HepG2 (cell line): ENCODE measurements around the gene LRP10. TPM values are rescaled to one million over a fixed set of nuclear protein-coding genes. Genes with fewer than 3 reads are reported as not detected.

ENCODE experiments used
- EP300 ChIP-seq, 3 experiments: sonication (generic) in 1 of 3; formaldehyde crosslinking in 1 of 3; IDR thresholded peaks; 2 replicates each; pipeline versions ENCODE4 v1.5.1 to v1.6.1; 2011 to 2020; ENCODE audit warnings: low read depth in 2 of 3, low read length in 2 of 3, borderline replicate concordance in 1 of 3, improper control_type of control experiment in 1 of 3, mild to moderate bottlenecking in 1 of 3, missing genetic modification reagents in 1 of 3, moderate library complexity in 1 of 3
- FOXA3 ChIP-seq: IDR thresholded peaks from 2 replicates; pipeline ENCODE4 v1.6.1; 2016; ENCODE audit warnings: missing genetic modification reagents, missing compliant biosample characterization
- KDM5B ChIP-seq: sonication (generic); formaldehyde crosslinking; IDR thresholded peaks from 2 replicates; pipeline ENCODE4 v1.4.0; 2020; ENCODE audit warnings: missing genetic modification reagents, mild to moderate bottlenecking, borderline replicate concordance
- KDM6A ChIP-seq: IDR thresholded peaks from 2 replicates; pipeline ENCODE4 v1.6.1; 2016; ENCODE audit warnings: low read depth
- KLF6 ChIP-seq: IDR thresholded peaks from 2 replicates; pipeline ENCODE4 v1.8.0; 2016; ENCODE audit warnings: missing biosample characterization, missing genetic modification reagents
- MAZ ChIP-seq, 2 experiments: sonication (generic) in 1 of 2; formaldehyde crosslinking in 1 of 2; IDR thresholded peaks; 2 replicates each; pipeline versions ENCODE4 v1.5.0 to v1.6.1; 2012 to 2020; ENCODE audit warnings: low read depth in 2 of 2, mild to moderate bottlenecking in 2 of 2, borderline replicate concordance in 1 of 2, improper control_type of control experiment in 1 of 2, low read length in 1 of 2, missing genetic modification reagents in 1 of 2, moderate library complexity in 1 of 2
- PCBP2 ChIP-seq: fragments of 200-400 bp; formaldehyde crosslinking; optimal IDR thresholded peaks from 2 replicates; pipeline ENCODE3; 2018; ENCODE audit warnings: low read length, low read depth; ENCODE audit not compliant: poor library complexity, severe bottlenecking
- ZNF256 ChIP-seq: sonication (generic); formaldehyde crosslinking; conservative IDR thresholded peaks from 2 replicates; pipeline ENCODE4 v1.4.0; 2020; ENCODE audit warnings: missing genetic modification reagents
- ZNF614 ChIP-seq: IDR thresholded peaks from 2 replicates; pipeline ENCODE4 v1.6.1; 2018; ENCODE audit warnings: missing biosample characterization, missing genetic modification reagents, inconsistent platforms, borderline replicate concordance
- ZNF678 ChIP-seq: sonication (generic); formaldehyde crosslinking; IDR thresholded peaks from 2 replicates; pipeline ENCODE4 v1.4.0; 2020; ENCODE audit warnings: mild to moderate bottlenecking, missing genetic modification reagents
- ZNF740 ChIP-seq: sonication (generic); formaldehyde crosslinking; IDR thresholded peaks from 2 replicates; pipeline ENCODE4 v1.4.0; 2020; ENCODE audit warnings: missing genetic modification reagents
- ZXDC ChIP-seq: sonication (generic); formaldehyde crosslinking; IDR thresholded peaks from 2 replicates; pipeline ENCODE4 v1.5.0; 2020; ENCODE audit warnings: mild to moderate bottlenecking, missing genetic modification reagents
- polyA plus RNA-seq, 8 experiments: library from polyadenylated mRNA; depleted of rRNA in 3 of 8; stranded (reverse) in 7 of 8; unstranded in 1 of 8; fragments of >200 nt; fragmentation: Illumina TruSeq in 4 of 8; extraction: Trizol in 4 of 8; gene quantifications; 2 replicates each; pipeline versions ENCODE4 v1.2.1 to v1.2.3, GENCODE V29; 2011 to 2016; ENCODE audit warnings: low read depth in 4 of 8, missing spikeins in 1 of 8, mixed read lengths in 1 of 8; ENCODE audit not compliant: insufficient read depth in 1 of 8
- total RNA-seq, 5 experiments: library from RNA; depleted of rRNA; stranded (reverse); fragments of >200 nt; fragmentation: Illumina TruSeq; extraction: Trizol; gene quantifications; 2 replicates each; pipeline ENCODE4 v1.2.3, GENCODE V29; 2016; ENCODE audit warnings: low read depth in 1 of 5
- TF ChIP-seq, protein P1 (sequence below): sonication (generic); formaldehyde crosslinking; IDR thresholded peaks from 2 replicates; pipeline ENCODE4 v1.5.0; 2020; ENCODE audit warnings: mild to moderate bottlenecking, missing genetic modification reagents, borderline replicate concordance
- TF ChIP-seq, protein P2 (sequence below): sonication (generic); formaldehyde crosslinking; conservative IDR thresholded peaks from 2 replicates; pipeline ENCODE4 v1.4.0; 2020; ENCODE audit warnings: missing genetic modification reagents
- TF ChIP-seq, protein P3 (sequence below): sonication (generic); formaldehyde crosslinking; IDR thresholded peaks from 2 replicates; pipeline ENCODE4 v1.4.0; 2020; ENCODE audit warnings: missing genetic modification reagents, borderline replicate concordance

LRP10 gene
- total and polyA plus RNA-seq, 2 of the 13 experiments (the other 11 are each of a cell fraction or from before 2014, with no cell fraction given): 16.9 to 45.2 TPM

- TF ChIP-seq, protein P1, sequence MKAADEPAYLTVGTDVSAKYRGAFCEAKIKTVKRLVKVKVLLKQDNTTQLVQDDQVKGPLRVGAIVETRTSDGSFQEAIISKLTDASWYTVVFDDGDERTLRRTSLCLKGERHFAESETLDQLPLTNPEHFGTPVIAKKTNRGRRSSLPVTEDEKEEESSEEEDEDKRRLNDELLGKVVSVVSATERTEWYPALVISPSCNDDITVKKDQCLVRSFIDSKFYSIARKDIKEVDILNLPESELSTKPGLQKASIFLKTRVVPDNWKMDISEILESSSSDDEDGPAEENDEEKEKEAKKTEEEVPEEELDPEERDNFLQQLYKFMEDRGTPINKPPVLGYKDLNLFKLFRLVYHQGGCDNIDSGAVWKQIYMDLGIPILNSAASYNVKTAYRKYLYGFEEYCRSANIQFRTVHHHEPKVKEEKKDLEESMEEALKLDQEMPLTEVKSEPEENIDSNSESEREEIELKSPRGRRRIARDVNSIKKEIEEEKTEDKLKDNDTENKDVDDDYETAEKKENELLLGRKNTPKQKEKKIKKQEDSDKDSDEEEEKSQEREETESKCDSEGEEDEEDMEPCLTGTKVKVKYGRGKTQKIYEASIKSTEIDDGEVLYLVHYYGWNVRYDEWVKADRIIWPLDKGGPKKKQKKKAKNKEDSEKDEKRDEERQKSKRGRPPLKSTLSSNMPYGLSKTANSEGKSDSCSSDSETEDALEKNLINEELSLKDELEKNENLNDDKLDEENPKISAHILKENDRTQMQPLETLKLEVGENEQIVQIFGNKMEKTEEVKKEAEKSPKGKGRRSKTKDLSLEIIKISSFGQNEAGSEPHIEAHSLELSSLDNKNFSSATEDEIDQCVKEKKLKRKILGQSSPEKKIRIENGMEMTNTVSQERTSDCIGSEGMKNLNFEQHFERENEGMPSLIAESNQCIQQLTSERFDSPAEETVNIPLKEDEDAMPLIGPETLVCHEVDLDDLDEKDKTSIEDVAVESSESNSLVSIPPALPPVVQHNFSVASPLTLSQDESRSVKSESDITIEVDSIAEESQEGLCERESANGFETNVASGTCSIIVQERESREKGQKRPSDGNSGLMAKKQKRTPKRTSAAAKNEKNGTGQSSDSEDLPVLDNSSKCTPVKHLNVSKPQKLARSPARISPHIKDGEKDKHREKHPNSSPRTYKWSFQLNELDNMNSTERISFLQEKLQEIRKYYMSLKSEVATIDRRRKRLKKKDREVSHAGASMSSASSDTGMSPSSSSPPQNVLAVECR (CRISPR knock-in tag): peak; percentile 64
- TF ChIP-seq EP300 (IDR thresholded peaks at IDR 0.05; ENCODE audit: low read depth in 2 of 2, low read length in 2 of 2) (peak; percentile 42 to 44; a peak in 1 of 4 replicates), EP300 (CRISPR knock-in tag; IDR thresholded peaks at IDR 0.05; ENCODE audit: borderline replicate concordance) (no peak), KLF6 (CRISPR knock-in tag) (peak; percentile 60; the same call in 1 of the 2 replicates), ZXDC (CRISPR knock-in tag) (peak; percentile 80), ZNF614 (CRISPR knock-in tag) (0 out of 2 replicates have a peak, but pooled peaks have one; percentile 17), PCBP2 (no peak), ZNF256 (no peak), ZNF678 (CRISPR knock-in tag) (no peak), KDM5B (CRISPR knock-in tag) (0 out of 2 replicates have a peak, but pooled peaks have one; percentile 30), ZNF740 (CRISPR knock-in tag) (no peak), KDM6A (CRISPR knock-in tag) (no peak), FOXA3 (CRISPR knock-in tag) (peak; percentile 47; the same call in 1 of the 2 replicates), MAZ (IDR thresholded peaks at IDR 0.05; ENCODE audit: borderline replicate concordance, low read depth, low read length) (no peak), MAZ (CRISPR knock-in tag; IDR thresholded peaks at IDR 0.05; ENCODE audit: low read depth) (peak; percentile 66; the same call in 1 of the 2 replicates)
- TF ChIP-seq, protein P2, sequence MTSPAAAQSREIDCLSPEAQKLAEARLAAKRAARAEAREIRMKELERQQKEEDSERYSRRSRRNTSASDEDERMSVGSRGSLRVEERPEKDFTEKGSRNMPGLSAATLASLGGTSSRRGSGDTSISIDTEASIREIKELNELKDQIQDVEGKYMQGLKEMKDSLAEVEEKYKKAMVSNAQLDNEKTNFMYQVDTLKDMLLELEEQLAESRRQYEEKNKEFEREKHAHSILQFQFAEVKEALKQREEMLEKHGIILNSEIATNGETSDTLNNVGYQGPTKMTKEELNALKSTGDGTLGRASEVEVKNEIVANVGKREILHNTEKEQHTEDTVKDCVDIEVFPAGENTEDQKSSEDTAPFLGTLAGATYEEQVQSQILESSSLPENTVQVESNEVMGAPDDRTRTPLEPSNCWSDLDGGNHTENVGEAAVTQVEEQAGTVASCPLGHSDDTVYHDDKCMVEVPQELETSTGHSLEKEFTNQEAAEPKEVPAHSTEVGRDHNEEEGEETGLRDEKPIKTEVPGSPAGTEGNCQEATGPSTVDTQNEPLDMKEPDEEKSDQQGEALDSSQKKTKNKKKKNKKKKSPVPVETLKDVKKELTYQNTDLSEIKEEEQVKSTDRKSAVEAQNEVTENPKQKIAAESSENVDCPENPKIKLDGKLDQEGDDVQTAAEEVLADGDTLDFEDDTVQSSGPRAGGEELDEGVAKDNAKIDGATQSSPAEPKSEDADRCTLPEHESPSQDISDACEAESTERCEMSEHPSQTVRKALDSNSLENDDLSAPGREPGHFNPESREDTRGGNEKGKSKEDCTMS: no peak
- TF ChIP-seq, protein P3, sequence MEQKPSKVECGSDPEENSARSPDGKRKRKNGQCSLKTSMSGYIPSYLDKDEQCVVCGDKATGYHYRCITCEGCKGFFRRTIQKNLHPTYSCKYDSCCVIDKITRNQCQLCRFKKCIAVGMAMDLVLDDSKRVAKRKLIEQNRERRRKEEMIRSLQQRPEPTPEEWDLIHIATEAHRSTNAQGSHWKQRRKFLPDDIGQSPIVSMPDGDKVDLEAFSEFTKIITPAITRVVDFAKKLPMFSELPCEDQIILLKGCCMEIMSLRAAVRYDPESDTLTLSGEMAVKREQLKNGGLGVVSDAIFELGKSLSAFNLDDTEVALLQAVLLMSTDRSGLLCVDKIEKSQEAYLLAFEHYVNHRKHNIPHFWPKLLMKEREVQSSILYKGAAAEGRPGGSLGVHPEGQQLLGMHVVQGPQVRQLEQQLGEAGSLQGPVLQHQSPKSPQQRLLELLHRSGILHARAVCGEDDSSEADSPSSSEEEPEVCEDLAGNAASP (CRISPR knock-in tag): 0 out of 2 replicates have a peak, but pooled peaks have one; percentile 17
Measured at GRCh38 chr14:22915886-22916521, 44.5 kb downstream of the LRP10 start (continued).
